IMR-90 (cell line): ENCODE measurements around the gene PEX19. TPM values are rescaled to one million over a fixed set of nuclear protein-coding genes. Genes with fewer than 3 reads are reported as not detected.

Experiments
- ATAC-seq: fragments of 200-7000 bp; cut with Tn5 transposase; 2 replicates; pipeline ENCODE4 v1.9.1; 2020; ENCODE audit warnings: low read depth, mild to moderate bottlenecking, moderate library complexity
- BruUV-seq: library from RNA; stranded (reverse); fragments of 400-500 nt; replicated peaks from 2 replicates; lab custom pipeline; 2021; lab: Mats Ljungman, UMichigan
- CTCF ChIA-PET: fragments of 300-600 bp; formaldehyde crosslinking; extraction: SDS; loops from one replicate; lab custom pipeline; 2021; ENCODE audit warnings: antibody characterized with exemption; lab: Yijun Ruan, JAX
- POLR2A ChIA-PET: fragments of 300-600 bp; sonication (Branson Sonifier 250); formaldehyde crosslinking; loops from one replicate; lab custom pipeline; 2022; ENCODE audit warnings: antibody characterized with exemption; ENCODE audit not compliant: unreplicated experiment; lab: Charles Lee
- DNase-seq: peaks from one replicate; pipeline ENCODE4 v3.0.0; 2013
- H2AFZ ChIP-seq: replicated peaks from 2 replicates; pipeline ENCODE3; 2013; ENCODE audit warnings: low read length, mild to moderate bottlenecking; ENCODE audit not compliant: poor library complexity
- H2AK5ac ChIP-seq: 2 replicates; pipeline ENCODE4 v1.6.1; 2013; ENCODE audit warnings: low read depth, low read length, inconsistent platforms
- H2AK9ac ChIP-seq: replicated peaks from 2 replicates; pipeline ENCODE3; 2013; ENCODE audit warnings: mild to moderate bottlenecking, low read depth, low read length, moderate library complexity; ENCODE audit not compliant: poor library complexity
- H2BK120ac ChIP-seq: 2 replicates; pipeline ENCODE4 v1.6.1; 2013; ENCODE audit warnings: low read depth, low read length, inconsistent platforms
- H2BK15ac ChIP-seq: 3 replicates; pipeline ENCODE4 v1.6.1; 2013; ENCODE audit warnings: low read depth, low read length, inconsistent platforms
- H2BK20ac ChIP-seq: 2 replicates; pipeline ENCODE4 v1.6.1; 2013; ENCODE audit warnings: low read depth, mild to moderate bottlenecking, inconsistent platforms, low read length, moderate library complexity
- H2BK5ac ChIP-seq: 2 replicates; pipeline ENCODE4 v1.6.1; 2013; ENCODE audit warnings: mild to moderate bottlenecking, low read depth, low read length, inconsistent platforms; ENCODE audit not compliant: poor library complexity, severe bottlenecking
- H3K14ac ChIP-seq: replicated peaks from 2 replicates; pipeline ENCODE4 v1.6.1; 2013; ENCODE audit warnings: low read depth, low read length, inconsistent platforms
- H3K18ac ChIP-seq: 2 replicates; pipeline ENCODE4 v1.6.1; 2013; ENCODE audit warnings: low read depth, low read length, control low read depth
- H3K23ac ChIP-seq: 2 replicates; pipeline ENCODE4 v1.6.1; 2013; ENCODE audit warnings: low read depth, low read length, inconsistent platforms
- H3K27ac ChIP-seq: 2 replicates; pipeline ENCODE4 v1.5.1; 2013; ENCODE audit warnings: mild to moderate bottlenecking, control low read depth, low read length; ENCODE audit not compliant: insufficient read depth
- H3K27me3 ChIP-seq: 2 replicates; pipeline ENCODE4 v1.6.1; 2013; ENCODE audit warnings: low read length; ENCODE audit not compliant: control insufficient read depth, insufficient read depth
- H3K36me3 ChIP-seq: 2 replicates; pipeline ENCODE4 v1.6.1; 2013; ENCODE audit warnings: low read length, mixed read lengths; ENCODE audit not compliant: control insufficient read depth, insufficient read depth
- H3K4ac ChIP-seq: 2 replicates; pipeline ENCODE4 v1.6.1; 2013; ENCODE audit warnings: low read depth, low read length, inconsistent platforms
- H3K4me1 ChIP-seq: 2 replicates; pipeline ENCODE4 v1.6.1; 2013; ENCODE audit warnings: low read length, mixed read lengths; ENCODE audit not compliant: control insufficient read depth, insufficient read depth
- H3K4me2 ChIP-seq: 2 replicates; pipeline ENCODE4 v1.6.1; 2013; ENCODE audit warnings: low read depth, mild to moderate bottlenecking, control low read depth, low read length, moderate library complexity
- H3K4me3 ChIP-seq: 2 replicates; pipeline ENCODE4 v1.5.1; 2013; ENCODE audit warnings: low read depth, mild to moderate bottlenecking, control low read depth, low read length, moderate library complexity; ENCODE audit not compliant: insufficient read depth
- H3K56ac ChIP-seq: 2 replicates; pipeline ENCODE4 v1.6.1; 2013; ENCODE audit warnings: low read length, inconsistent platforms; ENCODE audit not compliant: insufficient read depth; ENCODE audit errors: extremely low read depth
- H3K79me1 ChIP-seq, 2 experiments: 2 replicates each; pipeline ENCODE4 v1.6.1; 2013; ENCODE audit warnings: low read length in 2 of 2, inconsistent platforms in 1 of 2, low read depth in 1 of 2
- H3K9ac ChIP-seq: 2 replicates; pipeline ENCODE4 v1.6.1; 2013; ENCODE audit warnings: low read depth, low read length, control low read depth
- H3K9me1 ChIP-seq: 2 replicates; pipeline ENCODE4 v1.6.1; 2013; ENCODE audit warnings: low read length, inconsistent platforms; ENCODE audit not compliant: insufficient read depth
- H3K9me3 ChIP-seq: 2 replicates; pipeline ENCODE4 v1.6.1; 2013; ENCODE audit warnings: low read length; ENCODE audit not compliant: control insufficient read depth, insufficient read depth
- H4K20me1 ChIP-seq: 2 replicates; pipeline ENCODE4 v1.6.1; 2013; ENCODE audit warnings: low read length, inconsistent platforms; ENCODE audit not compliant: insufficient read depth
- H4K5ac ChIP-seq: 2 replicates; pipeline ENCODE4 v1.6.1; 2013; ENCODE audit warnings: mild to moderate bottlenecking, low read depth, low read length, control low read depth
- H4K8ac ChIP-seq, 2 experiments: 2 replicates each; pipeline ENCODE4 v1.6.1; 2013; ENCODE audit warnings: low read depth in 2 of 2, low read length in 2 of 2, control low read depth in 1 of 2, inconsistent platforms in 1 of 2
- H4K91ac ChIP-seq: 2 replicates; pipeline ENCODE4 v1.6.1; 2013; ENCODE audit warnings: low read depth, low read length, inconsistent platforms; ENCODE audit not compliant: insufficient read depth
- BHLHE40 ChIP-seq: fragments of 150-350 bp; IDR thresholded peaks from 2 replicates; pipeline ENCODE4 v1.6.1; 2016; ENCODE audit warnings: mild to moderate bottlenecking, low read depth, low read length
- CEBPB ChIP-seq: IDR thresholded peaks from 2 replicates; pipeline ENCODE4 v1.6.1; 2012; ENCODE audit warnings: low read depth, low read length, improper control_type of control experiment
- FOS ChIP-seq: fragments of 150-350 bp; IDR thresholded peaks from 2 replicates; pipeline ENCODE4 v1.6.1; 2016; ENCODE audit warnings: low read depth, low read length
- MAFK ChIP-seq: IDR thresholded peaks from 2 replicates; pipeline ENCODE4 v1.6.1; 2012; ENCODE audit warnings: low read depth, low read length, improper control_type of control experiment
- MAZ ChIP-seq: IDR thresholded peaks from 2 replicates; pipeline ENCODE4 v1.6.1; 2012; ENCODE audit warnings: low read depth, mild to moderate bottlenecking, low read length, improper control_type of control experiment, moderate library complexity, borderline replicate concordance
- MXI1 ChIP-seq: IDR thresholded peaks from 2 replicates; pipeline ENCODE4 v1.6.1; 2012; ENCODE audit warnings: low read depth, mild to moderate bottlenecking, low read length, moderate library complexity, borderline replicate concordance
- RAD21 ChIP-seq: IDR thresholded peaks from 2 replicates; pipeline ENCODE4 v1.6.1; 2012; ENCODE audit warnings: low read length, improper control_type of control experiment
- RCOR1 ChIP-seq: IDR thresholded peaks from 2 replicates; pipeline ENCODE4 v1.6.1; 2012; ENCODE audit warnings: mild to moderate bottlenecking, low read length, improper control_type of control experiment; ENCODE audit not compliant: insufficient replicate concordance
- RFX5 ChIP-seq: IDR thresholded peaks from 2 replicates; pipeline ENCODE4 v1.8.0; 2012; ENCODE audit warnings: low read depth, mild to moderate bottlenecking, low read length, moderate library complexity
- SMC3 ChIP-seq: fragments of 150-350 bp; IDR thresholded peaks from 2 replicates; pipeline ENCODE4 v1.6.1; 2016; ENCODE audit warnings: low read depth, mild to moderate bottlenecking, antibody characterized with exemption, low read length, moderate library complexity
- WGBS, 2 experiments: methylation state at CpG; one replicate each; pipeline versions ENCODE4 v1.1.5 to v1.1.7; 2013; ENCODE audit warnings: missing lambda C conversion rate in 2 of 2; ENCODE audit not compliant: insufficient read length in 1 of 2; ENCODE audit errors: extremely low coverage in 2 of 2; 5-methylcytosine and 5-hydroxymethylcytosine counted together
- dilution Hi-C: fragments of 300-500 bp; cut with HindIII; formaldehyde crosslinking; loops from one replicate; pipeline ENCODE4 v1.14.3; 2018; ENCODE audit warnings: low sequenced_read_pairs; ENCODE audit not compliant: unreplicated experiment
- in situ Hi-C: fragments of 300-500 bp; cut with MboI; formaldehyde crosslinking; loops from 3 replicates; pipeline ENCODE4 v1.14.3; 2019; ENCODE audit warnings: low sequenced_read_pairs, inconsistent platforms, mixed read lengths
- intact Hi-C: fragments of 100-400 bp; cut with micrococcal nuclease; formaldehyde crosslinking; loops from 2 replicates; pipeline ENCODE4 v1.10.0; 2022
- polyA plus RNA-seq, 3 experiments: library from polyadenylated mRNA; depleted of rRNA; stranded (reverse); fragments of >200 nt; gene quantifications; 2 replicates each; pipeline ENCODE4 v1.2.3, GENCODE V29; 2012; ENCODE audit warnings: low replicate concordance in 1 of 3
- total RNA-seq: library from RNA; depleted of rRNA; stranded (reverse); fragments of >200 nt; gene quantifications from 2 replicates; pipeline ENCODE4 v1.2.3, GENCODE V29; 2012
- TF ChIP-seq, protein P1 (sequence below): fragments of 150-350 bp; IDR thresholded peaks from 2 replicates; pipeline ENCODE4 v1.6.1; 2017; ENCODE audit warnings: mild to moderate bottlenecking, antibody characterized with exemption, low read length, low read depth
- TF ChIP-seq, protein P2 (sequence below): conservative IDR thresholded peaks from 2 replicates; pipeline ENCODE4 v1.5.1; 2012; ENCODE audit warnings: mild to moderate bottlenecking, low read depth, low read length, improper control_type of control experiment
- TF ChIP-seq, protein P3 (sequence below): fragments of 150-350 bp; IDR thresholded peaks from 2 replicates; pipeline ENCODE4 v1.6.1; 2016; ENCODE audit warnings: low read depth, mild to moderate bottlenecking, low read length, moderate library complexity, borderline replicate concordance

PEX19 gene
- total and polyA plus RNA-seq, 2 of the 4 experiments (the other 2 are of a cell fraction): 44.5 to 67.7 TPM

DNA sequence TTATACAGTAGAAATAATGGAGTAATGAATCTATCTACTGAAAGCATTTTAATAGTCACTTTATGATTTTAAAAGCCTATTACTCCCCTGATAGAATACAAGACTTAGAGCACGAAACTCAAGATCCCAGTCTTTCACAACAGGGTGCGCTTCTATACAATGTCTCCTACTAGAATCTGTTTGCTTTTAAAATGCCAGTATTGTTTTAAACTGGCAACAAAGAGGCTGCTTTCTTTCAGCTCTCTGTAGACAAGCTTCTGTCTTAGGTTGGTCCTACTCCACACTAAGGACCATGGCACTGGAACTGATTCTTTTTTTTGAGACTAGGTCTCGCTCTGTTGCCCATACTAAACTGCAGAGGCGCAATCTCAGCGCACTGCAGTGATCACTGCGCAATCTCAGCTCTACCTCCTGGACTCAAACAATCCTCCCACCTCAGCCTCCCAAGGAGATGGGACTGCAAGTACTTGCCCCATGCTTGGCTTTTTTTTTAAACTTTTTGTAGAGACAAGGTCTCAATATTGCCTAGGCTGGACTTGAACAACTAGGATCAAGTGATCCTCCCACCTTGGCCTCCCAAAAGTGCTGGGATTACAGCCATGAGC is 27.4 kb downstream of the PEX19 start:
- H3K4me1 ChIP-seq: peaks cover 2% of the 10 kb centered on the region; the same call in 1 of the 2 replicates
- in situ Hi-C loops: no loop called here
- no peak for ATAC-seq

More for the DNA sequence above, 27.4 kb downstream of the PEX19 start:
- Histone ChIP-seq H2AK9ac (no peak overlapping the region), H3K9me3 (no peaks in the 10 kb centered on the region), H4K91ac (no peak overlapping the region), H3K27me3 (no peaks in the 10 kb centered on the region), H3K4ac (no peak overlapping the region), H3K4me2 (no peak overlapping the region), H3K27ac (no peak overlapping the region), H4K20me1 (peaks cover 19% of the 10 kb centered on the region), H2AFZ (no peak overlapping the region), H2BK15ac (no peak overlapping the region), H2BK5ac (no peak overlapping the region), H3K9me1 (peaks cover 4% of the 10 kb centered on the region), H4K8ac (no peak overlapping the region), H2AK5ac (no peak overlapping the region), H3K79me1 (peaks cover 12 to 52% of the 10 kb centered on the region in 2 experiments; a peak in 3 of 4 replicates), H4K5ac (no peak overlapping the region), H3K9ac (no peak overlapping the region), H3K14ac (no peak overlapping the region), H3K56ac (no peak overlapping the region), H3K36me3 (peaks cover 2% of the 10 kb centered on the region; the same call in 1 of the 2 replicates), H2BK120ac (no peak overlapping the region), H3K18ac (no peak overlapping the region), H3K4me3 (no peak overlapping the region), H2BK20ac (no peak overlapping the region), H3K23ac (no peak overlapping the region)
- ChIA-PET POLR2A (no interaction called here), CTCF (interaction anchor here (1.0 to 1.6 kb wide), 3 partner anchors 38 to 156 kb away, joined by 3 to 5 read pairs (median 3); no protein-coding TSS in a partner anchor)
- TF ChIP-seq BHLHE40: no peak
- TF ChIP-seq RFX5: no peak
- TF ChIP-seq FOS: no peak
- TF ChIP-seq RAD21: no peak
- no peak for TF ChIP-seq MAZ
- TF ChIP-seq MAFK: no peak
- no peak for TF ChIP-seq RCOR1
- TF ChIP-seq, protein P1, sequence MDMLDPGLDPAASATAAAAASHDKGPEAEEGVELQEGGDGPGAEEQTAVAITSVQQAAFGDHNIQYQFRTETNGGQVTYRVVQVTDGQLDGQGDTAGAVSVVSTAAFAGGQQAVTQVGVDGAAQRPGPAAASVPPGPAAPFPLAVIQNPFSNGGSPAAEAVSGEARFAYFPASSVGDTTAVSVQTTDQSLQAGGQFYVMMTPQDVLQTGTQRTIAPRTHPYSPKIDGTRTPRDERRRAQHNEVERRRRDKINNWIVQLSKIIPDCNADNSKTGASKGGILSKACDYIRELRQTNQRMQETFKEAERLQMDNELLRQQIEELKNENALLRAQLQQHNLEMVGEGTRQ: no peak
- no peak for TF ChIP-seq MXI1
- TF ChIP-seq SMC3: no peak
- TF ChIP-seq CEBPB: no peak
- TF ChIP-seq, protein P2, sequence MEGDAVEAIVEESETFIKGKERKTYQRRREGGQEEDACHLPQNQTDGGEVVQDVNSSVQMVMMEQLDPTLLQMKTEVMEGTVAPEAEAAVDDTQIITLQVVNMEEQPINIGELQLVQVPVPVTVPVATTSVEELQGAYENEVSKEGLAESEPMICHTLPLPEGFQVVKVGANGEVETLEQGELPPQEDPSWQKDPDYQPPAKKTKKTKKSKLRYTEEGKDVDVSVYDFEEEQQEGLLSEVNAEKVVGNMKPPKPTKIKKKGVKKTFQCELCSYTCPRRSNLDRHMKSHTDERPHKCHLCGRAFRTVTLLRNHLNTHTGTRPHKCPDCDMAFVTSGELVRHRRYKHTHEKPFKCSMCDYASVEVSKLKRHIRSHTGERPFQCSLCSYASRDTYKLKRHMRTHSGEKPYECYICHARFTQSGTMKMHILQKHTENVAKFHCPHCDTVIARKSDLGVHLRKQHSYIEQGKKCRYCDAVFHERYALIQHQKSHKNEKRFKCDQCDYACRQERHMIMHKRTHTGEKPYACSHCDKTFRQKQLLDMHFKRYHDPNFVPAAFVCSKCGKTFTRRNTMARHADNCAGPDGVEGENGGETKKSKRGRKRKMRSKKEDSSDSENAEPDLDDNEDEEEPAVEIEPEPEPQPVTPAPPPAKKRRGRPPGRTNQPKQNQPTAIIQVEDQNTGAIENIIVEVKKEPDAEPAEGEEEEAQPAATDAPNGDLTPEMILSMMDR: no peak
- TF ChIP-seq, protein P3, sequence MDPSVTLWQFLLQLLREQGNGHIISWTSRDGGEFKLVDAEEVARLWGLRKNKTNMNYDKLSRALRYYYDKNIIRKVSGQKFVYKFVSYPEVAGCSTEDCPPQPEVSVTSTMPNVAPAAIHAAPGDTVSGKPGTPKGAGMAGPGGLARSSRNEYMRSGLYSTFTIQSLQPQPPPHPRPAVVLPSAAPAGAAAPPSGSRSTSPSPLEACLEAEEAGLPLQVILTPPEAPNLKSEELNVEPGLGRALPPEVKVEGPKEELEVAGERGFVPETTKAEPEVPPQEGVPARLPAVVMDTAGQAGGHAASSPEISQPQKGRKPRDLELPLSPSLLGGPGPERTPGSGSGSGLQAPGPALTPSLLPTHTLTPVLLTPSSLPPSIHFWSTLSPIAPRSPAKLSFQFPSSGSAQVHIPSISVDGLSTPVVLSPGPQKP: no peak
- DNase-seq: no peak
- no TSS peak for BruUV-seq
- intact Hi-C loops (no loop called here), dilution Hi-C loops (no loop called here)
- WGBS, 2 experiments: 100% methylated on average over 1 of the region's 6 CpGs; no CpG with 5 or more reads in 1 of the 2 experiments
